NOMO-1 (cell line): ENCODE measurements around the gene TBKBP1.
A peak's percentile ranks its signal among the peaks of the same experiment; 100 is the strongest.

Experiments used
- DNase-seq, 2 experiments: peaks; one replicate each; lab custom pipeline; 2025; ENCODE audit not compliant: unreplicated experiment in 2 of 2; lab: John Stamatoyannopoulos, UW

The TBKBP1 gene

GRCh38 chr17:47712330-47713023, 18.5 kb downstream of the TBKBP1 start:
- DNase-seq = peak in 1 of 2 experiments; percentile 12

GRCh38 chr17:47713980-47714700, 20.2 kb downstream of the TBKBP1 start:
- no peak for DNase-seq

DNA sequence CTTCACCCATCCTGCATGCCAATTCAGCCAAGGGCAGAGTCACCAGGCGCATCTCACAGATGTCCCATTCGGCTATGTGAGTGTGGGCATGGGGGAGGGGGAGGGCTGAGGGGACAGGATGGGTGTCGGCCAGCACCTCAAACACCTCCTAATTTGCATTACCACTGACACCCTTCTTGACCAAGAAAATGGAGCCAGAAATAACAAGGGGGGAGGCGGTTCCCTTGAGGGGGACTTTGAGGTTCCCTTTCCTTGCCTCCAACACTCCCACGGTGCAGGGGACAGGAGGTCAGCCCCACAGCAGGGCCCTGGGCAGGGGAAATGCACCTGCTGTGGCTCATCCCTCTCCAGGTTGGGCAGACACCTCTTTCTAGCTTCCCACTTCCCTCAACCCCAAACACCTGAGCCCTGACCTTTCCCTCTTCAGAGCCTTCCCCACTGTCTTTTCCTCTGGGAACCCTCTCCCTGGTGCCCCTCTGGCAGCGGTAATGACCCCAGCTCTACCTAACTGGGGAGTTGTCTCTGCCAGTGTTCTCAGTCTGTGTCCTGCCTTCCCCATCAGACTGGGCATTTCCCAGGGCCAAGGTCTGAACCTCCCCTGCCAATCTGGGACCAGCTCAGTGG, 20.9 kb downstream of the TBKBP1 start:
- DNase-seq = no peak

- DNase-seq = no peak
These were observed 21.8 kb downstream of the TBKBP1 start for GRCh38 chr17:47715669-47716325.

GRCh38 chr17:47716375-47716774, 22.4 kb downstream of the TBKBP1 start:
- DNase-seq = no peak

GRCh38 chr17:47717261-47717697, 23.3 kb downstream of the TBKBP1 start:
- DNase-seq = peak in 1 of 2 experiments; percentile 11

DNA sequence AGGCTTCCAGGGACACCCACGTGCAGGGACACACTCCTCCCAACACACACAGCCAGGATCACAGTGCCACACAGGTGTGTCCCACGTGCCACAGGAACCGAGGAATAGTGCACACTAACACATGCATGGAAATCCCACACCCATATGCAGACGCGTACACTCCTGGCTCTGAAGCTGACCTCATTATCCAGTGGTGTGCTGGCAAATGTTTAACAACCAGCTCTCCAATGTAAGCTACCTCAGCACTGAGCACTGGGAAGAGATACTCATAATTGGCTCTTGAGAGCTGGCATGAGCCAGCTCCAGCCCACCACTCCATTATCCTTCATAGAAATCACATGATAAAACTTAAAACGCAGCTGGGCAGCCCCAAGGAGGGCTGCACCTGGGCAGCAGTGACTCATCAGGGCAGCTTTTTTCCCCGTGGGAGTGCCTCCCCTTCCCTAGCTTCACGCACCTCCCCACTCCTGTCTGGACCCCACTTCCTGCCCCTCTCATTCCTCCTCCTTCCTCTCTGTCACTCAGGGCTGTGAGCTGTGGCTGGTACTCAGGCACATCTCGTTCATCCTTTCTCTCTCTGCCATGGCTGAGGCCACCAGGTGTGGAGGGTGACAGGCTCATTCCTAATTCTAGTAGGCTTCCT, 24.1 kb downstream of the TBKBP1 start:
- DNase-seq = no peak

- DNase-seq = no peak
These were observed 24.9 kb downstream of the TBKBP1 start for GRCh38 chr17:47718634-47719405.

DNA sequence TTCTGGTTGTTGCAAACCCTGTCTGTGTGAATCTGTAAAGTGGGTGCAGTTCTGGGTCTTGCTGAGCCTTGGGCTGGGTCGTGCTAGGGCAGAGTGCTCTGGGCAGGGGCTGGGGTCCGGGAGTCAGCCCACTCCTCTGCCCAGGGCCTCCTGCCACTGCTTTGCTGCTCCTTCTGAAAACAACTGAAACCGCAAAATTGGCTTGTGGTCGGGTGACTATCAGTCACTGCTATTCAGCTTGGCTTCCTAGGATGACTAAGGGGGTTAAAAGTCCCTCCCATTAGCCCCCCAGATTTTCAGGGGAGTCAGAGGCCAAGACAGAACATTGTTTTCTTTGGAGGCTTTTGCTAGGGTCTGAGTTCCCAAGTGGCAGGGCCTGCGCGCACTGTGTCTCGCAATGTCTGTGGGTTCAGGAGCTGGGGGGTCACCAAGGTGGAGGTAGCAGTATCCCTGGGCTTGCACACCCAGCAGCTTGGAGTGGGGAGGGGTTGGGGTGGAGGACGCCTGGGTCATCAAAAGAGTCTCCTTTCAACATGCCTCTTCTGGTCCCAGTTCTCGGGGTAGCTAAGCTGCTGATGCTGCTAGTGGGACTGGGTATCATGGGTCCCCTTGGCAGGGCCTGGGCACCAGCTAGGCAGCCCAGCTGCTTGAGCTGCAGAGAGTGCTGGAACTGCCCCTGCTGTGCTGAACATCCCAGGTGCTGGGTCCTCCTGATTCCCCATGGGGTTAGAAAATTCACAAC, 25.6 kb downstream of the TBKBP1 start:
- peak; percentile 56 to 75 for DNase-seq

DNA sequence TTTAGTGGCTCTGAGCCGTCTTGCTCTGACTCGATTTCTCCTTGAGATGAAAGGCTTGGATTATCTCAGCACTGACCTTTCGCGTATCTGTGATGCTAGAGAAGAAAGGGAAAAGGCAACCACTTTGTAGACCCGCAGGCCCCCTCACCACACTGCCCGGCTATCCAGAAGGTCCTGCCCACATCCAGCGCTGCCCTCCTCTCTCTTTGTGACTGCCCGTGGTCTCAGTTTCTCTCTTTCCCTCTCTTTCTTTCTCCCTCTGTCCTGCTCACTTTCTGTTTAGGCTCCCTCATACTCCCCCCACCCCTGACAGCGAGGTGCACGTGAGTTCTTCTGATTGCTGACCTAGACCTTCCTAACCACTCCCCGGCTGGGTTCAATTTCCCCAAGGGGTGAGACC, 26.2 kb downstream of the TBKBP1 start:
- DNase-seq = no peak

DNA sequence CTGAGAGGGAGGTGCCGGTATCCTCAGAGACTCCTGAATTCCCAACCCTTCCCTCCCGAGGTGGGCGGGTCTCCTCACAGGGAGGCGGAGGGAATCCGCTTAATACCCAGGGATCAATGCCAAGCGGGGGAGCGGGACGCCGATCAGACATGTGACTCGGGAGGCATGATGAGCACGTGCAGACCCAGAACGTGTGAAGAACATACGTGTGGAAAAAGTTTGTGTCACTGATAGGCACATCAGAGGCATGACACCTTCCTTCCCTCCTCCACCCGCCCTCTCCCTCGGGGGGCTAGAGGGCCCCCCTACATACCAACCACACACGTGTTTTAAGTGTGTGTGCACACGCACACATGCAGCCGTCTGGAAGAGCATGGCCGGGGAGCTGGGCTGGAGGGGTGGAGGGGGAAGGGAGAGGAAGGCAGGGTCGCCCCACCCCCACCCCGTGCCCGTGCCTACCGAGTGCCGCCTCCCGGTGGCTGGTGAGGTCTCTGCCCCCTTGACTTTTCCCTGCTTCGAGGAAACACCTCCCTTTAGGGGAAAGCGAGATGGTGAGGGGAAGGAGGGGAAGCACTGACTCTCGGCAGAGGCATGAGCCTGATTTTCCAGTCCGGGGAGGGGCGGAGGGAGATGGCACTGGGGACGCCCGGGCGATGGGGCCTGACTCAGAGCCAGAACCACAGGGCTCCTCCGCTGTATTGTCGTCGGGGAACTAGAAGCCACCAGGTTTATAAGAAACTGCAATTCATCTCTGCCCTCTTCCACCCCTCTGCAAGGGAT, 27.0 kb downstream of the TBKBP1 start:
- DNase-seq = peak; percentile 43 to 57

- DNase-seq = no peak
These were observed 27.8 kb downstream of the TBKBP1 start for GRCh38 chr17:47721725-47722124.

DNA sequence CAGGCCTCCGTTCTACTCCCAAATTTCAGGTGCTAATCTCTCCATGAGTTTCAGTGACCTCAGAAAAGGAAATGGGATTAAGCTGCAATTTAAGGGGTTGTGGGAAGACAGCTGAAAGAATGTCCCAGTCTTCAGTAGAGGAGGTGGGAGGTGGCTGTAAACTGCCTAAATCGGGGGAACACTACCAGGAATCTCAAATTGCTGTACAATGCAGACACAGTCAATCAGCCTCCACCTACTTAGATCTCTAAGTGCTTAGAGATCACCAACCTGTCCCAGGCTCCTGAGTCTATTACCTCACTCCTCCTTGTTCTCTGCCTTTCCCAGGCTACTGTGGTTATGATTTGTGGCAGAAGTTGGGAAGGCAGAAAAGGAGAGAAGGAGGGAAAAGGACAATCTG, 30.7 kb downstream of the TBKBP1 start:
- no peak for DNase-seq

GRCh38 chr17:47725446-47726111, 31.6 kb downstream of the TBKBP1 start:
- DNase-seq = no peak

GRCh38 chr17:47726796-47727703, 33.1 kb downstream of the TBKBP1 start:
- no peak for DNase-seq

DNA sequence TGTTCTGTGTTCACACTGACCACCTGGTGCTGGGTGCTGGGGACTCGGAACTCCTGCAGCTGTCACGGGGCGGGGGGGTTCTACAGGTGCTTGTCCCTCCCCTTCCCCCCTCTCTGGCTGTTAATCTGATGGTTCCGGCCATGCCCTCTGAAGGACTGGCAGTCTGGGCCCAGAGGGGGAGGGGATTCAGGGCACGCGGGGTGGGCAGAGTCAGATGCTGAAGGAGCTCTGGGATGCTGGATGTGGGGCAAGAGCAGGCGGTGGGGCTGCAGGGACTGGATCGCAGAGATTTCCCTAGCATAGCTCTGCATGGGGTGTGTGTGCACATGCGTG, 33.7 kb downstream of the TBKBP1 start:
- no peak for DNase-seq

GRCh38 chr17:47728214-47728877, 34.4 kb downstream of the TBKBP1 start:
- no peak for DNase-seq
